IPS-18a (cell line): ENCODE measurements around the gene DDI1.
A peak's percentile ranks its signal among the peaks of the same experiment; 100 is the strongest.

Experiments used
- H3K27ac ChIP-seq: one replicate; pipeline ENCODE4 v1.5.1; 2013; ENCODE audit warnings: low read length
- H3K27me3 ChIP-seq: one replicate; pipeline ENCODE4 v1.6.1; 2013; ENCODE audit warnings: mild to moderate bottlenecking, low read length; ENCODE audit not compliant: control insufficient read depth, insufficient read depth
- H3K36me3 ChIP-seq: one replicate; pipeline ENCODE4 v1.6.1; 2013; ENCODE audit warnings: low read depth, low read length; ENCODE audit not compliant: control insufficient read depth
- H3K4me1 ChIP-seq: one replicate; pipeline ENCODE4 v1.6.1; 2013; ENCODE audit warnings: low read depth, low read length; ENCODE audit not compliant: control insufficient read depth
- H3K4me3 ChIP-seq: one replicate; pipeline ENCODE4 v1.5.1; 2013; ENCODE audit warnings: low read length
- H3K9ac ChIP-seq: one replicate; pipeline ENCODE4 v1.6.1; 2013; ENCODE audit warnings: mild to moderate bottlenecking, low read length, moderate library complexity
- H3K9me3 ChIP-seq: one replicate; pipeline ENCODE4 v1.6.1; 2013; ENCODE audit warnings: low read depth, low read length; ENCODE audit not compliant: control insufficient read depth

DDI1 gene

GRCh38 chr11:104060004-104060794 lies 23.8 kb downstream of the DDI1 start:
- Histone ChIP-seq H3K4me3 (no peak overlapping the region), H3K36me3 (no peaks in the 10 kb centered on the region), H3K4me1 (peaks cover 5% of the 10 kb centered on the region), H3K9ac (no peak overlapping the region), H3K27me3 (no peaks in the 10 kb centered on the region), H3K27ac (no peak overlapping the region), H3K9me3 (no peaks in the 10 kb centered on the region)

GRCh38 chr11:104060820-104061219 lies 24.4 kb downstream of the DDI1 start:
- no peaks in the 10 kb centered on the region for H3K36me3 ChIP-seq
- H3K9ac ChIP-seq, result no peak overlapping the region
- no peaks in the 10 kb centered on the region for H3K27me3 ChIP-seq
- H3K27ac ChIP-seq, result no peak overlapping the region
- no peak overlapping the region for H3K4me3 ChIP-seq
- H3K4me1 ChIP-seq, result peaks cover 5% of the 10 kb centered on the region
- no peaks in the 10 kb centered on the region for H3K9me3 ChIP-seq

- Histone ChIP-seq H3K4me1 (peaks cover 5% of the 10 kb centered on the region), H3K9me3 (no peaks in the 10 kb centered on the region), H3K27me3 (no peaks in the 10 kb centered on the region), H3K9ac (no peak overlapping the region), H3K4me3 (no peak overlapping the region), H3K36me3 (no peaks in the 10 kb centered on the region), H3K27ac (no peak overlapping the region)
Measured at GRCh38 chr11:104061853-104062521, 25.5 kb downstream of the DDI1 start.

GRCh38 chr11:104064034-104064630 lies 27.7 kb downstream of the DDI1 start:
- H3K36me3 ChIP-seq, result no peaks in the 10 kb centered on the region
- no peak overlapping the region for H3K9ac ChIP-seq
- H3K4me1 ChIP-seq, result peaks cover 5% of the 10 kb centered on the region
- no peak overlapping the region for H3K4me3 ChIP-seq
- H3K27me3 ChIP-seq, result no peaks in the 10 kb centered on the region
- no peak overlapping the region for H3K27ac ChIP-seq
- no peaks in the 10 kb centered on the region for H3K9me3 ChIP-seq

- no peaks in the 10 kb centered on the region for H3K4me1 ChIP-seq
- no peaks in the 10 kb centered on the region for H3K27me3 ChIP-seq
- H3K4me3 ChIP-seq, result no peak overlapping the region
- no peaks in the 10 kb centered on the region for H3K36me3 ChIP-seq
- no peak overlapping the region for H3K9ac ChIP-seq
- H3K9me3 ChIP-seq, result no peaks in the 10 kb centered on the region
- H3K27ac ChIP-seq, result no peak overlapping the region
Measured at GRCh38 chr11:104067534-104067933, 31.1 kb downstream of the DDI1 start.

GRCh38 chr11:104073950-104074705 lies 37.7 kb downstream of the DDI1 start:
- no peaks in the 10 kb centered on the region for H3K27me3 ChIP-seq
- H3K9ac ChIP-seq, result no peak overlapping the region
- H3K27ac ChIP-seq, result peak overlapping the region; percentile 28
- H3K36me3 ChIP-seq, result no peaks in the 10 kb centered on the region
- no peak overlapping the region for H3K4me3 ChIP-seq
- H3K4me1 ChIP-seq, result peaks cover 9% of the 10 kb centered on the region
- no peaks in the 10 kb centered on the region for H3K9me3 ChIP-seq

- Histone ChIP-seq H3K36me3 (no peaks in the 10 kb centered on the region), H3K27ac (no peak overlapping the region), H3K9me3 (no peaks in the 10 kb centered on the region), H3K4me3 (no peak overlapping the region), H3K9ac (no peak overlapping the region), H3K4me1 (peaks cover 9% of the 10 kb centered on the region), H3K27me3 (no peaks in the 10 kb centered on the region)
Measured at GRCh38 chr11:104075091-104075490, 38.7 kb downstream of the DDI1 start.

GRCh38 chr11:104075706-104076105 lies 39.3 kb downstream of the DDI1 start:
- Histone ChIP-seq H3K27ac (no peak overlapping the region), H3K9ac (no peak overlapping the region), H3K4me1 (peaks cover 9% of the 10 kb centered on the region), H3K9me3 (no peaks in the 10 kb centered on the region), H3K36me3 (no peaks in the 10 kb centered on the region), H3K27me3 (no peaks in the 10 kb centered on the region), H3K4me3 (no peak overlapping the region)

GRCh38 chr11:104076455-104076854 lies 40.0 kb downstream of the DDI1 start:
- no peak overlapping the region for H3K9ac ChIP-seq
- peaks cover 9% of the 10 kb centered on the region for H3K4me1 ChIP-seq
- no peaks in the 10 kb centered on the region for H3K27me3 ChIP-seq
- no peaks in the 10 kb centered on the region for H3K9me3 ChIP-seq
- H3K27ac ChIP-seq, result no peak overlapping the region
- no peaks in the 10 kb centered on the region for H3K36me3 ChIP-seq
- H3K4me3 ChIP-seq, result no peak overlapping the region

GRCh38 chr11:104078245-104078644 lies 41.8 kb downstream of the DDI1 start:
- Histone ChIP-seq H3K9me3 (no peaks in the 10 kb centered on the region), H3K27ac (no peak overlapping the region), H3K9ac (no peak overlapping the region), H3K27me3 (no peaks in the 10 kb centered on the region), H3K36me3 (no peaks in the 10 kb centered on the region), H3K4me1 (peaks cover 9% of the 10 kb centered on the region), H3K4me3 (no peak overlapping the region)

GRCh38 chr11:104078995-104079394 lies 42.6 kb downstream of the DDI1 start:
- Histone ChIP-seq H3K9me3 (no peaks in the 10 kb centered on the region), H3K4me1 (peaks cover 6% of the 10 kb centered on the region), H3K4me3 (no peak overlapping the region), H3K27ac (no peak overlapping the region), H3K36me3 (no peaks in the 10 kb centered on the region), H3K27me3 (no peaks in the 10 kb centered on the region), H3K9ac (no peak overlapping the region)
